K562 (cell line): ENCODE results near the gene PSMA8. TPM values are rescaled to one million over a fixed set of nuclear protein-coding genes. Genes with fewer than 3 reads are reported as not detected.
A peak's percentile ranks its signal among the peaks of the same experiment; 100 is the strongest.

ENCODE experiments used
- ADNP ChIP-seq: fragments of 200-800 bp; sonication (Bioruptor generic); IDR thresholded peaks from 2 replicates; pipeline ENCODE4 v1.6.1; 2016; ENCODE audit warnings: missing genetic modification characterization, missing compliant biosample characterization
- CUX1 ChIP-seq: fragments of 200-800 bp; sonication (Bioruptor generic); IDR thresholded peaks from 2 replicates; pipeline ENCODE4 v1.6.1; 2016; ENCODE audit warnings: missing genetic modification characterization, missing compliant biosample characterization
- E2F6 ChIP-seq, 2 experiments: IDR thresholded peaks; 2 replicates each; pipeline ENCODE4 v1.6.1; 2011; ENCODE audit warnings: borderline replicate concordance in 1 of 2, control low read depth in 1 of 2, low read depth in 1 of 2, low read length in 1 of 2, mild to moderate bottlenecking in 1 of 2, mixed read lengths in 1 of 2, moderate library complexity in 1 of 2; ENCODE audit not compliant: insufficient read depth in 1 of 2, insufficient read length in 1 of 2, poor library complexity in 1 of 2, severe bottlenecking in 1 of 2; ENCODE audit errors: extremely low read depth in 1 of 2
- ETV1 ChIP-seq: fragments of 450-650 bp; conservative IDR thresholded peaks from 2 replicates; pipeline ENCODE4 v1.6.1; 2016; ENCODE audit warnings: missing genetic modification characterization, control low read depth, low read depth, missing compliant biosample characterization
- FOS ChIP-seq: IDR thresholded peaks from 3 replicates; pipeline ENCODE4 v1.6.1; 2011; ENCODE audit not compliant: insufficient read length; ENCODE audit errors: extremely low read depth
- KLF6 ChIP-seq: fragments of 250-450 bp; sonication (Bioruptor Pico); IDR thresholded peaks from 2 replicates; pipeline ENCODE4 v1.4.0; 2020; ENCODE audit warnings: mild to moderate bottlenecking, moderate library complexity, borderline replicate concordance
- LEF1 ChIP-seq: fragments of 450-650 bp; IDR thresholded peaks from 2 replicates; pipeline ENCODE4 v1.6.1; 2016; ENCODE audit warnings: mild to moderate bottlenecking
- MEF2D ChIP-seq: conservative IDR thresholded peaks from 2 replicates; pipeline ENCODE4 v1.6.1; 2016; ENCODE audit warnings: low read depth, missing genetic modification characterization, missing compliant biosample characterization
- NFE2L1 ChIP-seq: fragments of 450-650 bp; IDR thresholded peaks from 2 replicates; pipeline ENCODE4 v1.6.1; 2016; ENCODE audit warnings: missing genetic modification characterization, low read depth, mild to moderate bottlenecking, missing compliant biosample characterization, moderate library complexity, borderline replicate concordance
- NR2F6 ChIP-seq: fragments of 450-650 bp; formaldehyde crosslinking; IDR thresholded peaks from 2 replicates; pipeline ENCODE4 v1.4.0; 2020; ENCODE audit warnings: mild to moderate bottlenecking
- POLR2AphosphoS5 ChIP-seq: IDR thresholded peaks from 2 replicates; pipeline ENCODE4 v1.6.1; 2011; ENCODE audit warnings: mild to moderate bottlenecking, low read depth, low read length, moderate library complexity; ENCODE audit not compliant: control insufficient read depth, insufficient read depth
- SREBF2 ChIP-seq: sonication (generic); formaldehyde crosslinking; IDR thresholded peaks from 2 replicates; pipeline ENCODE4 v1.4.0; 2020; ENCODE audit warnings: mild to moderate bottlenecking, missing genetic modification reagents
- UBTF ChIP-seq, 2 experiments: IDR thresholded peaks; 2 replicates each; pipeline ENCODE4 v1.6.1; 2012; ENCODE audit warnings: improper control_type of control experiment in 2 of 2, low read depth in 2 of 2, low read length in 2 of 2, borderline replicate concordance in 1 of 2
- YY1 ChIP-seq, 3 experiments: IDR thresholded peaks; 2 replicates each; pipeline ENCODE4 v1.6.1; 2011; ENCODE audit warnings: low read length in 2 of 3, mild to moderate bottlenecking in 2 of 3, moderate library complexity in 2 of 3, borderline replicate concordance in 1 of 3, control low read depth in 1 of 3, low read depth in 1 of 3; ENCODE audit not compliant: insufficient read depth in 3 of 3, insufficient replicate concordance in 2 of 3, control insufficient read depth in 1 of 3, insufficient read length in 1 of 3; ENCODE audit errors: extremely low read depth in 1 of 3
- ZC3H11A ChIP-seq: IDR thresholded peaks from 2 replicates; pipeline ENCODE4 v1.6.1; 2012; ENCODE audit warnings: low read depth, low read length, improper control_type of control experiment
- ZNF511 ChIP-seq: sonication (generic); formaldehyde crosslinking; IDR thresholded peaks from 2 replicates; pipeline ENCODE4 v1.8.0; 2022; ENCODE audit warnings: mild to moderate bottlenecking, missing genetic modification reagents
- polyA plus RNA-seq, 8 experiments: library from polyadenylated mRNA; depleted of rRNA in 4 of 8; stranded (reverse) in 5 of 8; unstranded in 3 of 8; fragments of >200 nt; fragmentation: Nextera tagmentation in 2 of 8; fragmentation: Illumina TruSeq in 1 of 8; extraction: Ambion mirVana in 2 of 8; extraction: Trizol in 1 of 8; gene quantifications; 2 replicates each; pipeline versions ENCODE4 v1.2.1 to v1.2.3, GENCODE V29; 2011 to 2014; ENCODE audit warnings: inconsistent platforms in 1 of 8, missing spikeins in 1 of 8
- total RNA-seq, 7 experiments: library from RNA; depleted of rRNA in 6 of 7; stranded (reverse); fragments of >200 nt in 6 of 7; fragmentation: Illumina TruSeq in 2 of 7; extraction: Trizol in 2 of 7; gene quantifications; 2 replicates each; pipeline versions ENCODE4 v1.2.1 to v1.2.3, GENCODE V29; 2011 to 2021; ENCODE audit warnings: low replicate concordance in 1 of 7

The PSMA8 gene
- total and polyA plus RNA-seq, 9 of the 15 experiments (the other 6 are each of a cell fraction or from before 2014, with no cell fraction given) = not detected

- TF ChIP-seq ZC3H11A (no peak), NFE2L1 (tag) (no peak), POLR2AphosphoS5 (peak; percentile 43; the same call in 1 of the 2 replicates), SREBF2 (CRISPR knock-in tag) (no peak), ETV1 (tag) (no peak), E2F6 (IDR thresholded peaks at IDR 0.05; ENCODE audit: borderline replicate concordance in 1 of 2, extremely low read depth in 1 of 2, insufficient read depth in 1 of 2, insufficient read length in 1 of 2, low read depth in 1 of 2, low read length in 1 of 2, poor library complexity in 1 of 2, severe bottlenecking in 1 of 2) (peak; percentile 78 to 93), ADNP (no peak), YY1 (IDR thresholded peaks at IDR 0.05; ENCODE audit: borderline replicate concordance in 1 of 3, control insufficient read depth in 1 of 3, extremely low read depth in 1 of 3, insufficient read depth in 3 of 3, insufficient read length in 1 of 3, insufficient replicate concordance in 2 of 3, low read depth in 1 of 3, low read length in 2 of 3) (peak; percentile 71 to 93 (median 85)), MEF2D (tag) (no peak), UBTF (IDR thresholded peaks at IDR 0.05; ENCODE audit: borderline replicate concordance in 1 of 2, low read depth in 2 of 2, low read length in 2 of 2) (peak; percentile 48 to 84; a peak in 2 of 4 replicates), ZNF511 (CRISPR knock-in tag) (peak; percentile 87), LEF1 (no peak), FOS (peak; percentile 26), NR2F6 (CRISPR knock-in tag) (no peak), KLF6 (no peak), CUX1 (CRISPR knock-in tag) (no peak)
Measured at GRCh38 chr18:26226229-26227050, 92.8 kb downstream of the PSMA8 start, which contains the start of gene TAF4B (continued).
